ENCODE measurements around the gene OPHN1. TPM values are rescaled to one million over a fixed set of nuclear protein-coding genes. Genes with fewer than 3 reads are reported as not detected.
A peak's percentile ranks its signal among the peaks of the same experiment; 100 is the strongest.

Gene OPHN1
- total RNA-seq, 1 donor from 2014 or later, result 3.7 TPM

- no peaks in the 10 kb centered on the region for H3K4me1 ChIP-seq (ENCODE audit: insufficient read depth, low read length)
- TF ChIP-seq CTCF (IDR thresholded peaks at IDR 0.05; ENCODE audit: insufficient read depth, low read depth, low read length), result no peak
- TF ChIP-seq EZH2 (IDR thresholded peaks at IDR 0.05; ENCODE audit: insufficient read depth, low read length), result no peak
- H3K9me3 ChIP-seq (ENCODE audit: insufficient read depth, low read depth, low read length), result no peaks in the 10 kb centered on the region
- H3K27me3 Mint-ChIP-seq (ENCODE audit: low read depth, unreplicated experiment), result peaks cover 3% of the 10 kb centered on the region
- no peak overlapping the region for H3K27ac Mint-ChIP-seq (ENCODE audit: unreplicated experiment)
- FAIRE-seq (no peak), DNase-seq (ENCODE audit: low read depth) (no peak)
- H3K4me2 ChIP-seq (ENCODE audit: low read length), result no peak overlapping the region
- no peak overlapping the region for H3K4me3 ChIP-seq (ENCODE audit: insufficient read depth, low read depth, low read length)
- no peak overlapping the region for H2AFZ ChIP-seq (ENCODE audit: low read depth, low read length)
- H4K20me1 ChIP-seq (ENCODE audit: insufficient read depth, low read length), result no peaks in the 10 kb centered on the region
- H3K36me3 Mint-ChIP-seq (ENCODE audit: low read depth, unreplicated experiment), result no peaks in the 10 kb centered on the region
- H3K36me3 ChIP-seq (ENCODE audit: insufficient read depth, low read length), result no peaks in the 10 kb centered on the region
- no peak overlapping the region for H3K9ac ChIP-seq (ENCODE audit: low read length)
- no peaks in the 10 kb centered on the region for H3K79me2 ChIP-seq (ENCODE audit: insufficient read depth, low read length)
- H3K4me3 Mint-ChIP-seq (ENCODE audit: unreplicated experiment), result no peak overlapping the region
- H3K4me1 Mint-ChIP-seq (ENCODE audit: low read depth, unreplicated experiment), result no peaks in the 10 kb centered on the region
- no peak overlapping the region for H3K27ac ChIP-seq (ENCODE audit: low read depth, low read length)
- no peaks in the 10 kb centered on the region for H3K27me3 ChIP-seq (ENCODE audit: insufficient read depth, low read length)
- no peaks in the 10 kb centered on the region for H3K9me3 Mint-ChIP-seq (ENCODE audit: unreplicated experiment)
These were observed 30.6 kb upstream of the OPHN1 start for GRCh38 chrX:68463880-68464279.

GRCh38 chrX:68462653-68463052, 29.4 kb upstream of the OPHN1 start:
- peak overlapping the region; percentile 12 for H3K27ac ChIP-seq (ENCODE audit: low read depth, low read length)
- Mint-ChIP-seq H3K9me3 (ENCODE audit: unreplicated experiment) (no peaks in the 10 kb centered on the region), H3K27me3 (ENCODE audit: low read depth, unreplicated experiment) (peaks cover 3% of the 10 kb centered on the region), H3K4me1 (ENCODE audit: low read depth, unreplicated experiment) (no peaks in the 10 kb centered on the region), H3K36me3 (ENCODE audit: low read depth, unreplicated experiment) (no peaks in the 10 kb centered on the region), H3K4me3 (ENCODE audit: unreplicated experiment) (no peak overlapping the region), H3K27ac (ENCODE audit: unreplicated experiment) (no peak overlapping the region)
- peak overlapping the region; percentile 34 for H2AFZ ChIP-seq (ENCODE audit: low read depth, low read length)
- peak overlapping the region; percentile 44 for H3K4me2 ChIP-seq (ENCODE audit: low read length)
- no peaks in the 10 kb centered on the region for H3K36me3 ChIP-seq (ENCODE audit: insufficient read depth, low read length)
- H3K27me3 ChIP-seq (ENCODE audit: insufficient read depth, low read length), result no peaks in the 10 kb centered on the region
- H3K9me3 ChIP-seq (ENCODE audit: insufficient read depth, low read depth, low read length), result no peaks in the 10 kb centered on the region
- no peak overlapping the region for H3K4me3 ChIP-seq (ENCODE audit: insufficient read depth, low read depth, low read length)
- FAIRE-seq (peak; percentile 47), DNase-seq (ENCODE audit: low read depth) (peak; percentile 11)
- H4K20me1 ChIP-seq (ENCODE audit: insufficient read depth, low read length), result no peaks in the 10 kb centered on the region
- H3K4me1 ChIP-seq (ENCODE audit: insufficient read depth, low read length), result no peaks in the 10 kb centered on the region
- no peak overlapping the region for H3K9ac ChIP-seq (ENCODE audit: low read length)
- TF ChIP-seq CTCF (IDR thresholded peaks at IDR 0.05; ENCODE audit: insufficient read depth, low read depth, low read length) (peak; percentile 47), EZH2 (IDR thresholded peaks at IDR 0.05; ENCODE audit: insufficient read depth, low read length) (no peak)
- no peaks in the 10 kb centered on the region for H3K79me2 ChIP-seq (ENCODE audit: insufficient read depth, low read length)

- H3K9me3 Mint-ChIP-seq (ENCODE audit: unreplicated experiment), result no peaks in the 10 kb centered on the region
- H3K4me1 ChIP-seq (ENCODE audit: insufficient read depth, low read length), result no peaks in the 10 kb centered on the region
- H3K4me2 ChIP-seq (ENCODE audit: low read length), result peak overlapping the region; percentile 44
- H3K4me1 Mint-ChIP-seq (ENCODE audit: low read depth, unreplicated experiment), result no peaks in the 10 kb centered on the region
- no peaks in the 10 kb centered on the region for H3K27me3 ChIP-seq (ENCODE audit: insufficient read depth, low read length)
- TF ChIP-seq CTCF (IDR thresholded peaks at IDR 0.05; ENCODE audit: insufficient read depth, low read depth, low read length) (no peak), EZH2 (IDR thresholded peaks at IDR 0.05; ENCODE audit: insufficient read depth, low read length) (no peak)
- H3K36me3 Mint-ChIP-seq (ENCODE audit: low read depth, unreplicated experiment), result no peaks in the 10 kb centered on the region
- no peak overlapping the region for H3K27ac Mint-ChIP-seq (ENCODE audit: unreplicated experiment)
- H3K27me3 Mint-ChIP-seq (ENCODE audit: low read depth, unreplicated experiment), result peaks cover 3% of the 10 kb centered on the region
- H3K27ac ChIP-seq (ENCODE audit: low read depth, low read length), result peak overlapping the region; percentile 26
- H2AFZ ChIP-seq (ENCODE audit: low read depth, low read length), result no peak overlapping the region
- no peak overlapping the region for H3K4me3 Mint-ChIP-seq (ENCODE audit: unreplicated experiment)
- H4K20me1 ChIP-seq (ENCODE audit: insufficient read depth, low read length), result no peaks in the 10 kb centered on the region
- no peak overlapping the region for H3K4me3 ChIP-seq (ENCODE audit: insufficient read depth, low read depth, low read length)
- DNase-seq (ENCODE audit: low read depth), result peak; percentile 51
- no peaks in the 10 kb centered on the region for H3K9me3 ChIP-seq (ENCODE audit: insufficient read depth, low read depth, low read length)
- H3K79me2 ChIP-seq (ENCODE audit: insufficient read depth, low read length), result no peaks in the 10 kb centered on the region
- H3K36me3 ChIP-seq (ENCODE audit: insufficient read depth, low read length), result no peaks in the 10 kb centered on the region
- no peak for FAIRE-seq
- no peak overlapping the region for H3K9ac ChIP-seq (ENCODE audit: low read length)
These were observed 28.9 kb upstream of the OPHN1 start for GRCh38 chrX:68462197-68462596.
